HG03097 (cell line): ENCODE results near the gene SLC12A7.
"Not testable (repeated sequence)": the region's sequence is repeated elsewhere in the genome, so short reads cannot be mapped to it uniquely, and the experiment has no call there.

ENCODE experiments used
- ATAC-seq: cut with Tn5 transposase; IDR thresholded peaks from one replicate; pipeline ENCODE4 v1.9.1; 2021; ENCODE audit not compliant: unreplicated experiment, low FRiP score

The SLC12A7 gene

GRCh38 chr5:1028481-1029281 is 83.2 kb downstream of the SLC12A7 start:
- no peak for ATAC-seq

- no peak for ATAC-seq
Measured at GRCh38 chr5:1027631-1028441, 84.0 kb downstream of the SLC12A7 start.

GRCh38 chr5:1026700-1027621 is 84.9 kb downstream of the SLC12A7 start:
- no peak for ATAC-seq

DNA sequence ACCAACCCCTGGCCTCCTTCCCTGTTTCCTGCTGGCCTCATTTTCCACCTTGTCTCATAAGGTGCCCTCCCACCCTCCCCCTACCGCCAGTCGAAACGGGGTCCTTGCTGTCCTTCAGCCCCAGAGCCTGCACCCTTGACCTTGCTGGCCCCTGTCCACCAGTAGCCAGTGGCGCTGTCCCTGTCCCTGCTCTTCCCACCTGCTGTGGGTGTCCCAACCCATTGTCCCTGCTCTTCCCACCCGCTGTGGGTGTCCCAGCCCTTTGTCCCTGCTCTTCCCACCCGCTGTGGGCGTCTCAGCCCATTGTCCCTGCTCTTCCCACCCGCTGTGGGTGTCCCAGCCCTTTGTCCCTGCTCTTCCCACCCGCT is 89.9 kb downstream of the SLC12A7 start:
- ATAC-seq: not testable (repeated sequence)

DNA sequence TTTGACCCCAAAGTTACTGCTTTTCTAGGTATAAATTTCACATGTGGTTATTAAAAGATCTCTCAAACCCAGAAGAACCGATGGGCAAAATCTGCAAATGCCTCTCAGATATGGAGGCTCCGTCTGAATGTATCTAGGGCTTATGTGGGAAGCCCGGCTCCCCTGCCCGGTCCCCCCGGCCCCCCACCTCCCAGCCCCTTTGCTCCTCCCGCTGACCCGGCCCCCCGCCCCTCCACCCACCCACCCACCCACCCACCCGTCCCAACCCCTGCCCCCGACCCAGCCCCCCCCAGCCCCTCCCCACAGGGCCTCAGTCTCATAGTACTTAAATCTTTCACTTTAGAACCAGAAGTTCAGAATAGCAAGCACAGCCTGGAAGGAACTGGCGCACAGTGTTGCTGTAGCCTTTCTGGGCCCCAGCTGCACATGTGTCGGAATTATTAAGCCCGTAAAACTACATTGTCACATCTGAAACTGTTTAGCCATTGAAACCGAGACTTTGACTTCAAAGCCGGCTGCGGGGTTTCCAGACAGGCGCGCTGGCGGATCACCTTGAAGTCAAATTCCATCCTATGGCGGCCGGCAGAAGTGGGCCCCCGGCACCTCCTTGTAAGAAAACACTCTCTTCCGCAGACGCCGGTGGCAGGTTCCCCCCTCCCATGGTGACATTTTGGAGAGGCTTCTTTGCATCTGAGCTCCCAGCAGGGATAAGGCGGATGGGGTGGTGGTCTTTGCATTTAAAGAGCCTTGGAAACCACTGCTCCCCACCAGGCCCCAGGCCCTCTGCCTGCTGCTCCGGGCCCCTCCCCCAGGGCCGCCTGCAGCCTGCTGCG is 90.5 kb downstream of the SLC12A7 start:
- ATAC-seq: no peak

GRCh38 chr5:1020452-1020961 is 91.4 kb downstream of the SLC12A7 start:
- no peak for ATAC-seq

DNA sequence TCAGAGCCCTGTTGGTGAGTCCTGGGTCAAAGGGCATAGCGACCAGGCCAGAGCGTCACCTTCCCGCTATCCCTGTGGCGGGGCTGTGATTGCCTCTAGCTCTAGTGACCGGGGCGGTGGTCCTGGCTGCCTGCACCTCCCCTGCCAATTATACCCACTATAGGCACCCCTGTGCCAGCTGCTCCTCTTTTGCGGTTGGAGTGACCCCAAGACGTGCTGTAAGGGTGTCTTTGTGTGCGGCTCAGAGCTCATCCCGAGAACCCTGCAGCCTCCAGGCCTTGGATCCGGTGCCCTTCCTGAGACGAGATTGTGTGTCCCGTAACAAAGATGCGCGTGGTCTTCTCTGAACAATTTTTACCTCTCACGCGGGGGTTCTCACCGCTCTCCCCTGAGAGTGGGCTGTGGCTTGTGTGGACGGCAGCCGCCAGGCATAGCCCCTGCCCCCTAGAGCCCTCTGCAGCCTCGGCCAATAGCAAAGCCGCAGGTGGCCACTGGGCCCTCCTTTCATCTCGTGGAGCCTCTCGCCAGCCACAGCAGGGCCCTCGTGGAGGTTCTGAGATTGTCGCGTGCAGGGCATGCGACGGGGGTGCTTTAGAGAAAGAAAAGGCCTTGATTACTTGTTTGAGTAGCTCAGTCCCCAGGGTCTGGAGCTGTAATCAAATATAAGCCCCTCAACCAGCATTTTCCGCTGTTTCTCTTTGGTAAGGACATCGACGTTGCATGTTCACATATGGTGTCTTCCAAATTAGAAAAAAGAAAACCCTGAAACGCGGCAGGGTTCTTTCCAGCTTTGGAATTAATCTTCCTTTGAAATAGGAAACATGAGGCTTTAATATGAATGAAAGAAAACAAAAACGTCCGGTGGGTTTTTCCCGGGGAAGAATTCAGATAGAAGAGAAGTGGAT is 92.6 kb downstream of the SLC12A7 start:
- ATAC-seq: no peak

DNA sequence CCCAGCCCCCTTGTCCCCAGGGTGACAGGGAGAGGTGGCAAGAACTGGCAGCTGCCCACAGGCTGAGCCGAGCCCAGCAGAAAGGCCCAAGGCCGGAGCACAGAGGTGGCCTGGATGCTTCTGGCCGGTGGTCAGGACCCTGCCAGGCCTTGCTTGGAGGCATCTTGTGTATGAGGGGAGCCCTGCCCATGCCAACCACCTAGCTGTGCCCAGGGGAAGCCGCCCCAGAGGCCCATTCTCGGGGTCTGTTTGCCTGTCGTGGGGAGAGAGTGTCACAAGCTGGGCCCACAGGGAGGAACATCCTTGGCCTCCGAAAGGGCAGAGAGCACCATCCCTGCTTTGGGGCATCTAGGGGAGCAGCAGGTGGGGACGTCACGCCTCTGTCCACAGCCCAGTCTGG is 93.3 kb downstream of the SLC12A7 start:
- ATAC-seq: no peak

GRCh38 chr5:1017691-1018455 is 94.0 kb downstream of the SLC12A7 start:
- ATAC-seq: no peak

DNA sequence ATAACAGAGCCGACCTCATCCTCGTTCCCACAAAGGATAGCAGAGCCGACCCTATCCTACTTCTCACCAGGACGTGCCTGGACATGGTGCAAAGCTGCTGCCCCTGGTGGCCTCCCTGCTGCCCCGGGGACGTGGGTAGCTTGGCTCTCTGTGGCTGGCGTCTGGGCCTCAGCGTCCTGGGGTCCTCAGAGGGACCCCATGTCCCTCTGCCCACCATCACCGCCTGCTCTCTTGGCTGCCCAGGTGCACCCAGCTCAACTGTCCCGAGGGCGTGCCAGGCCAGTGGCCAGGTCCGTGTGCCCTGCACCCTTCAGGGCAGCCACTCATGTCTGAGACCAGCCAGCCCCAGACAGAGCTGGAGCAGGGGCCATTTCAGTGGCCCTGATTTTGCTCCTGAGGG is 94.8 kb downstream of the SLC12A7 start:
- ATAC-seq: no peak

- ATAC-seq: no peak
Measured at GRCh38 chr5:1016476-1016875, 95.4 kb downstream of the SLC12A7 start.

DNA sequence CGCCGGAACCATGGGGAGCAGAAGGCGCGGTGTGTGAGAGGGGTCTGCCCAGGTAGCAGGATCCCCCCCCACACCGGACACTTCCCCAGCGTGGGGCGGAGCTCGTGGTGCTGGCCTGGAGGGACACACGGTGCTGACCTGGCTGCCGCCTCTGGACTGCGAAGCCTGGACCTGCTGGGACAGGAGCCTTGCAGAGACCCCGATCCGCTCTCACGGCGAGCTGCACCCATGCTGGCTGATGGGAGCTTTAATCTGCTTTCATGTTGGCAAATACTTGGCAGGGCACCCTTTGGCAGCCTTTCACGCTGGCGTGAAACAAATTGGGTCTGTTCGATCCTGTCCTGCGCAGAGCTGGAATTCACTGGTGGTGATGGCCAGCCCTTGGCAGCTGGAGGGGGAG is 95.8 kb downstream of the SLC12A7 start:
- ATAC-seq: no peak

GRCh38 chr5:1015507-1015906 is 96.4 kb downstream of the SLC12A7 start:
- ATAC-seq: no peak

DNA sequence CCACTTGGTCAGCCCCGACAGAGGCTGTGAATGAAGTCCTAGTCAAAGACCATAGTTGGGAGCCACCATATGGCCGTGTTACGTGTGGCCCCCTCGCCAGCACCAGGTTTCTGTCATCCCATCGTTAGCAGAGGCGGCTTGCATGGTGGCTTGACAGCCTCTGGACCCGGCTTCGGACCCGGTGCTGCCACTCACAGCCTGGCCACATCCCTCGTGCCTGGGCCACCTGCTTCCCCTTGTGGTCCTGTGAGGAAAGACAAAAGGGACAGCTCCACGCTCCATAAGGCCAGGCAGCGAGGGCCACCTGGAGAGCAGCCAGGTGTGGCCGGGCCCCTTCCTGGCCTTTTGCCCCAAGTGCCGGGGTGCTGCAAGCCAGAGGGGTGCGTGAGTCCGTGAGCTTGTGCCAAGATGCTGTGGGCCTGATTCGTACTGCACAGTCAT is 97.1 kb downstream of the SLC12A7 start:
- ATAC-seq: no peak

GRCh38 chr5:1014346-1014745 is 97.5 kb downstream of the SLC12A7 start:
- ATAC-seq: no peak

DNA sequence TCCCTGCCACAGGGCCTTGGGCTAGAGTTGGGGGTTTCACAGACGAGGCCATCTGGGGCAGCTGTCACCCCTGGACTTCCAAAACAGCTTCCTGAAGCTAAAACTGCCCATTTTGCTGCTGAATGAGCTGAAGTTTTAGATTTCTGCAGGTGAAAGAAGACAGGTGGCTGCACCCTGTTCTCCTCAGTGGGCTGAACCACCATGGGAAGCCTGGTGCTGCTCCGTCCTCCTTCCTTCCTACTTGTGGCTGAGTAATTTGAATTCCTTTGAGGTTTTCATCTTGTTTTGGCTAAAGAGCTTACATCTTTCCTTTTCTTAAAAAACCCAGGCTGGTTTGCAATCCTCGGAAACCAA is 97.9 kb downstream of the SLC12A7 start:
- ATAC-seq: no peak

GRCh38 chr5:1013238-1013947 is 98.5 kb downstream of the SLC12A7 start:
- ATAC-seq: no peak

DNA sequence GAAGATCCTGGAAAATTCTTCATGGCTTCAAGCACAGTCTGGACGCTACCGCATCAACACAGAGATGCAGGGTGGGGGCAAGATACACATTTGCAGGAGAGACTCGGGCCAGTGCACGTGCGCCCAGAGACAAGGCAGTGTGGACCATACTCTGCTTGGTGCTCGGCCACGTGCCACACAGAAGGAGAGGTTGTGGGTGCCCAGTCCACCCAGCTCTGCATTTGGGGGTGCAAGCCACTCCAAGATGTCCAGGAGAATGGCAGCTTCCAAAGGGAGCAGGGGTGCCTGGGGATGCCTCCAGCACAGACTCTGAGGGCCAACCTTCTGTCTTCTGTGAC is 99.0 kb downstream of the SLC12A7 start:
- no peak for ATAC-seq
